GM18858 (cell line): ENCODE data around the gene TANGO2.

Experiments used
- ATAC-seq: cut with Tn5 transposase; IDR thresholded peaks from one replicate; pipeline ENCODE4 v1.9.1; 2021; ENCODE audit not compliant: unreplicated experiment

TANGO2 gene

GRCh38 chr22:20011123-20011992, 9.6 kb upstream of the TANGO2 start:
- ATAC-seq, result no peak

- ATAC-seq, result no peak
Measured at GRCh38 chr22:20011993-20012740, 8.7 kb upstream of the TANGO2 start.

GRCh38 chr22:20012741-20013331, 8.1 kb upstream of the TANGO2 start:
- ATAC-seq, result no peak

- no peak for ATAC-seq
Measured at GRCh38 chr22:20013382-20013871, 7.5 kb upstream of the TANGO2 start.

GRCh38 chr22:20014526-20015186, 6.3 kb upstream of the TANGO2 start:
- ATAC-seq, result no peak

- ATAC-seq, result no peak
Measured at GRCh38 chr22:20015187-20015625, 5.7 kb upstream of the TANGO2 start.

- ATAC-seq, result no peak
Measured at GRCh38 chr22:20015971-20016733, 4.8 kb upstream of the TANGO2 start.

GRCh38 chr22:20016734-20017621, 3.9 kb upstream of the TANGO2 start, which contains the start of gene ARVCF:
Gene ARVCF, minus strand, starts transcription at chr22:20016823. Its CDS starts 26,029 bp downstream, at chr22:19990794.
- ATAC-seq, result no peak

GRCh38 chr22:20017622-20017958, 3.3 kb upstream of the TANGO2 start:
- no peak for ATAC-seq

- no peak for ATAC-seq
Measured at GRCh38 chr22:20018001-20018400, 2.9 kb upstream of the TANGO2 start.

- no peak for ATAC-seq
Measured at GRCh38 chr22:20019661-20020532, 1.0 kb upstream of the TANGO2 start.

GRCh38 chr22:20021196-20022181, 579 bp downstream of the TANGO2 start:
- ATAC-seq, result no peak

GRCh38 chr22:20022231-20022977, 1.5 kb downstream of the TANGO2 start:
- ATAC-seq, result no peak

GRCh38 chr22:20022978-20023613, 2.2 kb downstream of the TANGO2 start:
- no peak for ATAC-seq

GRCh38 chr22:20024225-20024624, 3.3 kb downstream of the TANGO2 start:
- ATAC-seq, result no peak
